Measurements from ENCODE around the gene EEFSEC. TPM values are rescaled to one million over a fixed set of nuclear protein-coding genes. Genes with fewer than 3 reads are reported as not detected.

The EEFSEC gene
- total RNA-seq, 1 experiment from 2014 or later = 3.8 TPM

- DNase-seq (ENCODE audit: low read depth, low spot score) = no peak
- in situ Hi-C loops (cut with HindIII; ENCODE audit: low pct_unique_long_range_greater_than_20kb, low sequenced_read_pairs) = loop anchor here (25.0 kb wide), 1 partner anchor 158 kb away; the partner anchor contains the start of gene EEFSEC
These were observed 167.5 kb downstream of the EEFSEC start for GRCh38 chr3:128320551-128321340.

- in situ Hi-C loops (cut with HindIII; ENCODE audit: low pct_unique_long_range_greater_than_20kb, low sequenced_read_pairs) = loop anchor here (25.0 kb wide), 1 partner anchor 159 kb away; the partner anchor contains the start of gene EEFSEC
- no peak for DNase-seq (ENCODE audit: low read depth, low spot score)
These were observed 168.1 kb downstream of the EEFSEC start for GRCh38 chr3:128321418-128321817.

- DNase-seq (ENCODE audit: low read depth, low spot score) = peak; percentile 63
- in situ Hi-C loops (cut with HindIII; ENCODE audit: low pct_unique_long_range_greater_than_20kb, low sequenced_read_pairs) = loop anchor here (25.0 kb wide), 1 partner anchor 160 kb away; the partner anchor contains the start of gene EEFSEC
These were observed 169.0 kb downstream of the EEFSEC start for GRCh38 chr3:128322030-128323022.

- no peak for DNase-seq (ENCODE audit: low read depth, low spot score)
- in situ Hi-C loops (cut with HindIII; ENCODE audit: low pct_unique_long_range_greater_than_20kb, low sequenced_read_pairs) = loop anchor here (25.0 kb wide), 1 partner anchor 161 kb away; the partner anchor contains the start of gene EEFSEC
These were observed 170.2 kb downstream of the EEFSEC start for GRCh38 chr3:128323206-128324081.

- in situ Hi-C loops (cut with HindIII; ENCODE audit: low pct_unique_long_range_greater_than_20kb, low sequenced_read_pairs) = loop anchor here (25.0 kb wide), 1 partner anchor 163 kb away; the partner anchor contains the start of gene EEFSEC
- no peak for DNase-seq (ENCODE audit: low read depth, low spot score)
These were observed 171.8 kb downstream of the EEFSEC start for GRCh38 chr3:128324911-128325592.

- DNase-seq (ENCODE audit: low read depth, low spot score) = no peak
- in situ Hi-C loops (cut with HindIII; ENCODE audit: low pct_unique_long_range_greater_than_20kb, low sequenced_read_pairs) = no loop called here
These were observed 173.0 kb downstream of the EEFSEC start for GRCh38 chr3:128326051-128326823.

GRCh38 chr3:128327606-128328031 is 174.3 kb downstream of the EEFSEC start:
- DNase-seq (ENCODE audit: low read depth, low spot score) = no peak
- in situ Hi-C loops (cut with HindIII; ENCODE audit: low pct_unique_long_range_greater_than_20kb, low sequenced_read_pairs) = no loop called here

- in situ Hi-C loops (cut with HindIII; ENCODE audit: low pct_unique_long_range_greater_than_20kb, low sequenced_read_pairs) = no loop called here
- DNase-seq (ENCODE audit: low read depth, low spot score) = no peak
These were observed 175.5 kb downstream of the EEFSEC start for GRCh38 chr3:128328546-128329458.

- no peak for DNase-seq (ENCODE audit: low read depth, low spot score)
- in situ Hi-C loops (cut with HindIII; ENCODE audit: low pct_unique_long_range_greater_than_20kb, low sequenced_read_pairs) = no loop called here
These were observed 176.4 kb downstream of the EEFSEC start for GRCh38 chr3:128329491-128330213.

- in situ Hi-C loops (cut with HindIII; ENCODE audit: low pct_unique_long_range_greater_than_20kb, low sequenced_read_pairs) = no loop called here
- no peak for DNase-seq (ENCODE audit: low read depth, low spot score)
These were observed 177.0 kb downstream of the EEFSEC start for GRCh38 chr3:128330214-128330842.

GRCh38 chr3:128334086-128334645 is 180.9 kb downstream of the EEFSEC start:
- DNase-seq (ENCODE audit: low read depth, low spot score) = no peak

GRCh38 chr3:128334766-128335165 is 181.5 kb downstream of the EEFSEC start:
- no peak for DNase-seq (ENCODE audit: low read depth, low spot score)
- in situ Hi-C loops (cut with HindIII; ENCODE audit: low pct_unique_long_range_greater_than_20kb, low sequenced_read_pairs) = no loop called here

More at GRCh38 chr3:128334086-128334645, 180.9 kb downstream of the EEFSEC start:
- in situ Hi-C loops (cut with HindIII; ENCODE audit: low pct_unique_long_range_greater_than_20kb, low sequenced_read_pairs) = no loop called here

GRCh38 chr3:128335621-128336296 is 182.5 kb downstream of the EEFSEC start:
- in situ Hi-C loops (cut with HindIII; ENCODE audit: low pct_unique_long_range_greater_than_20kb, low sequenced_read_pairs) = no loop called here
- DNase-seq (ENCODE audit: low read depth, low spot score) = no peak

Measured in SK-MEL-5 (cell line).